Cardiac septum (tissue), 1 donor: Measurements from ENCODE around the gene AVPI1. TPM values are rescaled to one million over a fixed set of nuclear protein-coding genes. Genes with fewer than 3 reads are reported as not detected.
"Not testable (repeated sequence)": the region's sequence is repeated elsewhere in the genome, so short reads cannot be mapped to it uniquely, and the experiment has no call there.

Experiments
- DNase-seq: peaks from one replicate; pipeline ENCODE4 v3.0.0-alpha.2; 2020; ENCODE audit warnings: low spot score
- intact Hi-C: fragments of 100-400 bp; cut with DNase I; formaldehyde crosslinking; loops from one replicate; pipeline ENCODE4 v1.14.0; 2022
- total RNA-seq: library from RNA; stranded (reverse); fragmentation: NEBNext Ultra II Directional; extraction: Animal tissue kit (Norgen Biotek cat#: 25700); gene quantifications from one replicate; pipeline ENCODE4 v1.2.1, GENCODE V29; 2021
- donor health status: DM: no; HTN: no; CAD: no.

The AVPI1 gene
- total RNA-seq, 1 donor from 2014 or later, result 6.3 TPM

DNA sequence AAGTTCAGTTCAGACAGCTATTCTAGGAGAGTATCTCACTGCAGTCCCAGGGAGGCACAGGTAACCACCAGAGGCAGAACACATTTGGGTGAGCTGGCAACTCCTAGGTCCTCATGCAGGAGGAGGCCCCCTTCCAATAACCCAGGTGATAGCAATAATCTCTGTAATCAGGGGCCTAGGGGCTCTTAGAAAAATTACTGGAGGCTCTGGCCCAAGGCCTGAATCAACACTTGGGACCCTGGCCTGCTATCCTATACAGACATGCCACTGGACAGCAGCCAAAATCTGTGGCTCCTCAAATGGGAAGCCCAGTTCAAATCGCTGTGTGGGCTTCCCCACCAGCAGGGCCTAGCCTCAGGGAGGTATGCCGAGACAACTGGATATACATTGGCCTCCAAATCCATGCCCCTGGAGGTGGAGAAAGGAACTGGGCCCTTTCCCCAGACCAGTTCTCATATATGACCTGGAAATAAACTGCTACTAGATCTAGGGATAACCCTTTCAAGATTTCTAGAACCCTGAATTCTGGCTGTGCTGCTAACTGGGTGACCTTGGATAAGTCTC lies 1.6 kb downstream of the AVPI1 start:
- intact Hi-C loops, result loop anchor here (10.0 kb wide), 1 partner anchor 51 kb away; the partner anchor contains the start of gene MORN4

DNA sequence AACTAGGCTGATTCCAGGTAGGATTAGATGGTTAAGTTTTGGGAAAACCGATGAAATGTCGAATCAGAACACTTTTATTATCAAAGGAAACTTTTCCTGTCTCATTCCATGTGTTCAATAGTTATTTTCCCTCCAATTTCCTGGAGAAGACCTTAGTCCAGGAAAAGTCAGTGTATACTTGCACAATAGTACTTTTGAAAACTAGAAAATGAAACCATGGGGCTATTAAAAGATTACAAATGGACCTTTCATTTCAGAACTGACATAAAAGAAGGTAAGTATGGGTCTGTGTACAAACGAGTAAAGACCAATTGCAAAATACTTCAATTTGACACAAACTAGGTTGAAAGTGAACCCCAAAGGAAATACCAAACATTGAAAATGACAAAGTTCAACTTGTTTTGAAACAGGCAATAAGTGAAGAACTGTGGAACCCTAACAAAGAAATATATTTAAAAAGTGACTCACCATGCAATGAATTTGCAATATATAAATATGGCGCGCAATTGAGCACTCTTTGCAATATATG lies 2.1 kb downstream of the AVPI1 start:
- intact Hi-C loops, result loop anchor here (10.0 kb wide), 1 partner anchor 50 kb away; the partner anchor contains the start of gene MORN4
- no peak for DNase-seq

More for the DNA sequence above, 1.6 kb downstream of the AVPI1 start:
- peak; percentile 58 for DNase-seq

DNA sequence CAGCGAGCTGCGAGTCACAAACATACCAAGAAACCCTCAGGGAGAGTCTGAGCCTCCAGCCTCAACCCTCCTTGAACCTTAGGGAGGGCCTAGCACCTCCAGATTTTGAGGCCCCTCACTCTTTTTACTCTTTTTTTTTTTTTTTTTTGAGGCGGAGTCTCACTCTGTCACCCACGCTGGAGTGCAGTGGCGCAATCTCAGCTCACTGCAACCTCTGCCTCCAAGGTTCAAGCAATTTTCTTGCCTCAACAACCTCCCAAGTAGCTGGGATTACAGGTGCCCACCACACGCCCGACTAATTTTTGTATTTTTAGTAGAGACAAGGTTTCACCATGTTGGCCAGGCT lies 2.7 kb downstream of the AVPI1 start:
- intact Hi-C loops, result loop anchor here (10.0 kb wide), 1 partner anchor 50 kb away; the partner anchor contains the start of gene MORN4
- not testable (repeated sequence) for DNase-seq

DNA sequence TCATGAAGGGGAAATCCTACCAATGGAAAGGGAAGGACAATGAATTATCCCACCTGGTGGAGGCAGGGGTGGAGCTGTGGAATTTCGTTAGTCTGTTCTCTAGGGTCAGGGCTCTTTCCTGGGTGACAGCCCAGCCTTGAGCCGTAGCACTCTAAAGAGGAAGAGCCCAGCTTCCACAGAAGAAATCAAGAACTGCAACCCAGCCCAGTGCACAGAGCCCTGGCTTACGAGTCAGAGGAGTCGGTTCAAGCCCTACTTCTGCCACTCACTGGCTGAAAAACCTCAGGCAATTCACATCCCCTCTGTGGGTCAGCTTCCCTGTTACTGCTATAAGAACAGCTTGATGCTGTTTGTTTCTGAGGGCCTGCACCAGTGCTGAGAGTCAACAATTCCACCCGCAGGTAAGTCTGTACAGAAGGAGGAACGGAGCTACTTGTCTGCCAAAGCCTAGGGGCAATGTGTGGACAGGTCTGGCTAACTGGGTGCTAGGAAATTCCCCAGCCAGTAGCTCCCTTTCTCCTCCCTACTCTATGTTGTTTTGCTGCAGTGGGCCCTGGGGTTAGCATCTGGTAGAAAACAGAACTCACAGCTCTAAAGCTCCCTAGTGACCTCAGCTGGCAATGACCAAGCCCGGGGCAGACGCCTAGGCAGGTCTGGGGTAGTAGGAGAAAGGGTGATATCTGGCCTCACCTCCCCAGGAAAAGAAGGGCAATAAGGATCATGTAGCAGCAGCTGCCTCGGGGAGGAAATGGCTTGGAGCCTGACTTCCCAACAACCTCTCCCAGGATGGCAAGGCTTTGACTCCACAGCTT lies 3.3 kb downstream of the AVPI1 start:
- no peak for DNase-seq
- intact Hi-C loops, result loop anchor here (10.0 kb wide), 1 partner anchor 49 kb away; the partner anchor contains the start of gene MORN4

DNA sequence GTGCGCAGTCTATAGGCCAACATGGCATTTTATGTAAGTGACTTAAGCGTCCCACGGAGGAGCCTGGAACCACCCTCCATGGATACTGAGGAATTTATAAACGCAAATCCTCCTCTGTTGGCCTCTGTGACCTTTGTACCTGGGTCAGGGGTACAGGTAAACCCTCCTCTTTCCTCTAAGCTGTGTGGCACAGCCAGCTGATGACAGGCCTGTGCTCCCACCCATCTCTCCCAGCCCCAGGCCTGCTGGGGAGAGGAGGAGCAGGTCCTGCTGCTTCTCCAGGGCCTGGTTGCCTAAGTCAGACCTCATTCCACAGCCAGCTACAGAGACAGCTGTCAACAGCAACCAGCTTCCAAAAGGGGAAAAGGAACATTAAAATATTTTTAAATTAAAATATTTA lies 5.0 kb downstream of the AVPI1 start:
- intact Hi-C loops, result loop anchor here (10.0 kb wide), 1 partner anchor 47 kb away; the partner anchor contains the start of gene MORN4
- DNase-seq, result no peak

DNA sequence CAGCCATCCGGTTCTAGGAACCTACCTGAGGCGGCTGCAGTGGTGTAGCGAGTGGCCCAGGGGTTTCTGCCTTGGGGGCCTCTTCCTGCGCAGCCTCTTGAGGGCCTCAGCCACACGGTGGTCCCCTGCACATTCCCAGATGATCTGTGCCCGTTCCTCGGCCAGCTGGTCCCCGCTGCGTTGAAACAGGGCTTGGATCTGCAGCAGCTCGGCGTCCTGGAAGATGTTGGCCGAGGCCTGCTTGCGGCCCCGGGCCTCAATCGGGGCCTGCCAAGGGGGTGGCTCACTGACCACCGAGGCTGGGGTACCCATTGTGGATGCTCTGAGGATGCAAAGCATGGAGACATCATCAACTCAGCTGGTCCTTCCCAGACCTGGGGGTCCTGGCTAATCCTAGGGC lies 7.4 kb downstream of the AVPI1 start:
- DNase-seq, result no peak
- intact Hi-C loops, result loop anchor here (5.0 kb wide), 1 partner anchor 53 kb away; no protein-coding TSS in a partner anchor

DNA sequence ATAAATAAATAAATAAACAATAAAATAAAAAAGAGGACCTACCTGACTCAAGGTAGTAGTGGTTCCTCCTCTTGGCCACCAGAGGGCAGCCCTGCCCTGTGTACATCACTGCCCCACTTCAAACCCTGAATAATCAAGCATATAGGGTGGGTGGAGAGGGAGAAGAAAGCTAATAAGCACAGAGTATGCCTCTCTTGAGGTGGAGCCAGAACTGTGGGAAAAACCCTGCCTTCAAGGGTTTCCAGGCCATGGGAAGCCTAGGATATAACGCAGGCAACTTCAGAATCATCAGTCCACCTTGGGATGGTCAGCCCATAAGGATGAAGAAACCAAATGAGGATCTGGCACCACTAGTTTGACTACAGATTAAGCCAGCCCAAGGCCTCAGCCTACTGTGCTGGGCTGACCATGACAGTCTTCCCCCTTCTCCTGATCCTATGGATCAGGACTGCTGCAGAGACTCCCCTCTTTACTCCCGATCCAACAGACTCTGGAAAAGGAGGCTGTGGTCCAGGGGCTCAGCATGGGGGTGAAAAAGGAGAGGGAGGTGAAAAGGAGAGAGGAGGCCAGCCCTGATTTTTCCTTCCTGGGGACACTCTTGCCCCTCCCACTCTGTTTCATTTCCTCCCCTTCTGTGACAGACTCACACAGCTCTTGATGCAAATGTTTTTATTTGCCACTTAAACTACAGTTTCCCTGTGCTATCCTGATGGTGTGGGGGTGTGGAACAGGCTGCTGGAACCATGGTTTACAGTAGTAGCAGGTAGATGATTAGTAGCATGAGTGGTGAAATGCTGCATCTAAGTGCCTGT lies 10.1 kb downstream of the AVPI1 start:
- intact Hi-C loops, result loop anchor here (5.0 kb wide), 1 partner anchor 55 kb away; no protein-coding TSS in a partner anchor
- DNase-seq, result no peak

DNA sequence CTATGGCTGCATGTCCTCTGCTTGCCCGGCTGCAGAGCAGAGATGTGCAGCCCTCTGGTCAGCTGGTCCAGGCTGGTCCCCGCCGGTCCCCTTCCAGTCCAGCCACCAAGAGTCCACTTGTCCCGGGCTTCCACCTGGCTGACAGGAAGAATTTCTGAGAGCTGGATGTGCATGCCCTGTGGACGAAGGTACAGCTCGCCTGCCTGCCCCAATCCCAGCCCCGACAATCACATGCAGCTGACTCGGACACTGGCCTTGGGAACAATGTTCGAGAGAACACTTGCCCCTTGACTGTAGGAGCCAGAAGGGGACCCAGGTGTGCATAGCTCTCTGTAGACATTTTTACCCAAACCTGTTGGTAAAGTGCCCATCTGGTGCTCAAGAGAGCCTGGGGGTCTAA lies 11.8 kb downstream of the AVPI1 start:
- no peak for DNase-seq
- intact Hi-C loops, result loop anchor here (5.0 kb wide), 1 partner anchor 57 kb away; no protein-coding TSS in a partner anchor

DNA sequence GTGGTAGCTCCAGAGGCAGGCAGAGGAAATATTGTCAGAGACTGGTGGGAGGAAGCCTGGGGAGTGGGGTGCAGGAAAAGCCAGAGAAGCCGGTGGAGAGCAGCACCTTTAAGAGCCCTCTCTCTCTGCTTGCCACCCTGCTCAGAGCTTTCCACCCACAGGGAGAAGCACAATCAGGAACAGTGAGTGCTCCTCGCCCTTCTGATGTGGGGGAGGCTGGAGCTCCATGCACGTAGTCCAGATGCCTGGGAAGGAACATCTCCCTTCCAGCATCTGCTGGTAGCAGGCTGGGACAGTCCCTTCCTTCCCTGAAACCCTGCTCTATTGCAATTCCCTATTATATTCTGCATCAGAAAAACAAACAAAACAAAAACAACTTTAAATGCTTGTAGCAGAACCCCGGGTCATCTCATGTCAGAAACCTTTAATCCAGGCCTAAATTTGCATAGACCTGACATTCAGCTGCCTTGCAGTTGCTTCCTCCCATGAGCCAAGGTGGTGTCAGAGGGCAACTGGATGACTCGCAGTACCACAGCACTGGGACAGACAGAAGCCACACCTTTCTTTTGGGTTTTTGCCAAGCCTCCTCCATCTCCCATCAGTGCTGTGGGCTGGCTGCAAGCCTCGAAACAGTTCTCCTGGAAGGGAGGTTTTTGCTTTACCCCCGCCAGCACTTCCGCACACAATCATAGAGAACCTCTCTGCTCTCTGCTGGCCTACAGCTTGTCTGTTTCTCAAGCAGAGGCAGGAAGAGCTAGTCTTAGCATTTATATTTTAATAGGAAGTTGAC lies 13.1 kb downstream of the AVPI1 start:
- intact Hi-C loops, result no loop called here
- DNase-seq, result no peak

DNA sequence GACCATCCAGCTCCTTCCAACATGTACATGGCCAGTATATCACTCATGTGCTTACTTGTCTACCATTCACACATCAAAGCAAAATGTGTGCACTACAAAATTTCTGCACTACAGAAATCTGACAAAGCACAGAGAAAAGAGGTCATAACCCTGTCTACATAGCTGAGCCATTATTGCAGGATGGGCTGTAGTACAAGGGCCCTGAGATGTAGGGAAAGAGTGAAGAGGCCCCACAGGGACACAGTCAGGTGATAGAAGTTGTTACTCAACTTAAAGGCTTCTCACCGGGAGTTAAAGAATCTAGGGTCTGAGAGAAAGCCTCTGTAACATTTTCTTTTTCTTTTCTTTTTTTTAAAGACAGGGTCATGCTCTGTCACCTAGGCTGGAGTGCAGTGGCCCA lies 17.5 kb downstream of the AVPI1 start:
- DNase-seq, result no peak
- intact Hi-C loops, result no loop called here

DNA sequence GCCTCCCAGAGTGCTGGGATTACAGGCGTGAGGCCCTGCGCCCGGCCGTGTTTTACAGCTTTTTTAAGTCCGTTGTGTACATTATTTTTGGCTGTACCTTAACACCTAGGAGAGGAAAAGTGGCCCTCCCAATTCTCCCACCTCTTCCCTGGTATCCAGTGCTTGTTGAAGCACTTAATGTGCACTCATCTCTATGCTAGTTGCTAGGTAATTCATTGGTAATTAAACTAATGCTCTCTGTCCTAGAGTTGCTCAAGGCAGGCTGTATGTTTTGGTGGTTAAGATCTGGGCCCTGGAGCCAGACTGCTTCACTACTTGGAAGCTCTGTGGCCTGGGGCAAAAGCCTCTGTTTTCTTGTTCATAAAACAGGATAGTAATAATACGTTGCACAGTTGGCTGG lies 19.6 kb downstream of the AVPI1 start:
- intact Hi-C loops, result no loop called here
- no peak for DNase-seq

DNA sequence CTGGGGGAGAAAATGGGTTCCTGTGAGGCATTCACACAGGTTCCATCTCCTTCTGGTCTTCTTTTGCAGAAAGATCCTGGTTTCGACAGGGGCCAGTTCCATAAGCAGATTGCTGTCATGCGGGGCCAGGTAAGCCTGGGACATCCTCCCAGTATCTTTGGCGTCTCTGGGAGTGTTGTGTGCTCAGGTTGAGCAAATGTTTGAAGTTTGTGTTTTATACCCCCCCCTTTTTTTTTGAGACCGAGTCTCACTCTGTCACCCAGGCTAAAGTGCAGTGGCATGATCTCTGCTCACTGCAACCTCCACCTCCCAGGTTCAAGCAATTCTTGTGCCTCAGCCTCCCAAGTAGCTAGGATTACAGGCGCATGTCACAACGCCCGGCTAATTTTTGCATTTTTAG lies 20.0 kb downstream of the AVPI1 start:
- intact Hi-C loops, result no loop called here
- DNase-seq, result no peak

DNA sequence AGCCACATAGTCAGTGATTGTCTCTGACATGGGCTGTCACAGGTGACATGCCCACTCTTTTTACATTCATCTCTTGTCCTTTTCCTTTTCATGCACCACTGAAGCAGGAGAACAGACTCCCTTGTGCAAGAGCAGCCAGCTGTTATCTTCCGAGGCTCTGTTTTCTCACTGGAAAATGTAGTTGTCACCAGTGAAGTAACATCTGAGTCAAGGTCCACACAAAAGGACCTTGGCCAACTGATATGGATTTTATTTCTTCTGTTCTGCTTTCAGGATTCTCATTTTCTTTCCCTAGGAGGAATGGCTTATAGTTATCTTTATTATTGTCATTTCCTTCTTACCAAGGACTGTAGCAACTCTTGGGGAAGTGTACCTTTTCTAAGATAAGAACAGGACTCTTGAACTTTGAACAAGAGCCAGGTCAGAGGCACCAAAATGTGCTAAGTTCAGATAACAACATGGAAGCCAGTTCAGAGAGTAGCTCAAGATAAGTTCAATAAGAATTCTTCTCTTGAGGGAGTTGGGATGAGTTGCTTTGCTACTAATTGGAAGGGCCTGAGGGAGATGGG lies 22.7 kb downstream of the AVPI1 start:
- no peak for DNase-seq

DNA sequence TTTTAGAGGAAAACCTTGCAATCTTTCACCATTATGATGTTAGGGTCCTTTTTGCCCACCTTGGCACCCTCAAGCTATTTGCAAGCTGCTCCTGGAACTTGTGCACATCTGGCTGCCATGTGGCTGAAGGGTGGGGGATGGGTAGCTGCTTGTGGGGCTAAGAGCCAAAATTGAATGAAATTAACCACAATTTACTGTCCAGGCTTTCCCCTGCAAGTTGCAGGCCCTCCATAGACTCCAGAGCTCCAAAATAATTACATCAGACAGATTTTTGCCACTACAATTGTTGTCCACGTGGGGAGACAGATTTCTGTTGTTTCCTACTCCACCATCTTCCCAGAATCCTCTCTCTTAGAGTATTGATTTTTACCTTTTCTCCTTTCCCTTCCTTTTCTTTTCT lies 27.5 kb downstream of the AVPI1 start:
- no peak for DNase-seq
- intact Hi-C loops, result no loop called here

More for the DNA sequence above, 22.7 kb downstream of the AVPI1 start:
- intact Hi-C loops, result no loop called here

DNA sequence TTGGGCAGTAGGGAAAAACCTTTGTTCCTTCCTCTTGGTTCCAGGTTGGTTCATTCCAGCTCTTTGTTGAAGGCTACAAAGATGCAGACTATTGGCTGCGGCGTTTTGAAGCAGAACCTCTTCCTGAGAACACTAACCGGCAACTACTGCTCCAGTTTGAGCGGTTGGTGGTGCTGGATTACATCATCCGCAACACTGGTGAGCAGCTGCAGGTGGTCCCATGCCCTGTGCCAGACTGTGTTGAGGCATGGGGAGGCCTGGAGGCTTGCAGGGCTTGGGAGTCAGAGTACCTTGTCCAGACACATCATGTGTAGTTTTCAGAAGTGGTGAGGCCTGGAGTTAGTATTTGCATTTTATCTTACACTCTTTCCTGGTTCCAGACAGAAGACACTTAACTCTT lies 30.3 kb downstream of the AVPI1 start:
- intact Hi-C loops, result no loop called here
- DNase-seq, result no peak

DNA sequence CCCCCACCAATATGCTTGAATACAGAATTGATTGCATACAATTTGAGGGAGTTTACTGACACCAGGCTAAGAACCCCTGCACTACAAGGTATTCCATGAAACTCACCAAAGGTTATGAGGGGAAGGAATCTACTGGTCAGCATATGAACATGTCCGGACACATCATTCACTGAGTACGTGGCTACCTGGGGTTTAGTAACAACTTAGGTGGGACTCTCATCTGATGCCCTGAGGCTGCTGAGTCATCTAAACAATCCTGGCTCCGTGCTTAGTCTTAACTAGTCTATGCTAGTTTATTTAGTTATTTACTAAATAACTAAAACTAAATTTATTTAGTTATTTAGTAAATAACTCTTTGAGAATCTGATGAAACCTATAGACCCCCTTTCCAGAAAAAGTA lies 35.3 kb downstream of the AVPI1 start:
- no peak for DNase-seq
- intact Hi-C loops, result no loop called here

DNA sequence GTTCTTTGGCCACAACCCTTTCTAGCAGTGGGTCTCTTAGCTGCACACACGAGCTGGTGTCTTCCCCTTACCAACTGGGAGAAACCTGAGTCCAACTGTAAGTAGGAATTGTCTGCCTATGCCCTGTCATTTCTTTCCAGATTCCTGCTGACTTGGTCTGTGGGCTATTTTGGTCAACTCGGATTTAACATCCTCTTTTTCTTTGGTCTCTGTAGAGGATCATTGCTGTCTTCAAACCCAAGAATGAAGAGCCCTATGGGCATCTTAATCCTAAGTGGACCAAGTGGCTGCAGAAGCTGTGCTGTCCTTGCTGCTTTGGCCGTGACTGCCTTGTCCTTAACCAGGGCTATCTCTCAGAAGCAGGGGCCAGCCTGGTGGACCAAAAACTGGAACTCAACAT lies 36.3 kb downstream of the AVPI1 start:
- intact Hi-C loops, result no loop called here
- no peak for DNase-seq

DNA sequence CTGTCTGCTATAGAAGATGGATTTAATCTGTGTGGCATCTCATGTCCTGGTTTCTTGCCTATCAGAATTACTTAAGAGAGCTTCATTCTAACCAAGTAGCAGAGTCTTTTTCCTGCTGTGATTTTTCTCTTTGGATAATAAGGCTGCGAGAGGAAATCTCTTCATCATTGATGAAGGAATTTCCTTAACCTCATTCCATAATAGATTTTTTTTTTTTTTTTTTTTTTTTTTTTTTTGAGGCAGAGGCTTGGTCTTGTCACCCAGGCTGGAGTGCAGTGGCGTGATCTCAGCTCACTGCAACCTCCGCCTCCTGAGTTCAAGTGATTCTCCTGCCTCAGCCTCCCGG lies 37.7 kb downstream of the AVPI1 start:
- intact Hi-C loops, DNase-seq: not testable (repeated sequence)
